GM21390 (cell line): ENCODE results near the gene SRP68.
"Not testable (repeated sequence)": the region's sequence is repeated elsewhere in the genome, so short reads cannot be mapped to it uniquely, and the experiment has no call there.

Experiments used
- ATAC-seq: cut with Tn5 transposase; IDR thresholded peaks from one replicate; pipeline ENCODE4 v1.9.1; 2021; ENCODE audit not compliant: unreplicated experiment

The SRP68 gene

GRCh38 chr17:76089680-76090516, 17.6 kb upstream of the SRP68 start:
- no peak for ATAC-seq

GRCh38 chr17:76088868-76089576, 16.7 kb upstream of the SRP68 start:
- no peak for ATAC-seq

- ATAC-seq = no peak
Observed at GRCh38 chr17:76088041-76088867, 15.9 kb upstream of the SRP68 start.

- no peak for ATAC-seq
Observed at GRCh38 chr17:76087531-76087930, 15.2 kb upstream of the SRP68 start.

GRCh38 chr17:76086384-76086783, 14.1 kb upstream of the SRP68 start:
- ATAC-seq = no peak

- ATAC-seq = no peak
Observed at GRCh38 chr17:76085731-76086366, 13.5 kb upstream of the SRP68 start.

GRCh38 chr17:76085066-76085730, 12.9 kb upstream of the SRP68 start:
- ATAC-seq = no peak

GRCh38 chr17:76083536-76084182, 11.3 kb upstream of the SRP68 start:
- no peak for ATAC-seq

- no peak for ATAC-seq
Observed at GRCh38 chr17:76082326-76083251, 10.3 kb upstream of the SRP68 start.

GRCh38 chr17:76081295-76082210, 9.2 kb upstream of the SRP68 start:
- no peak for ATAC-seq

- ATAC-seq = no peak
Observed at GRCh38 chr17:76080768-76081287, 8.5 kb upstream of the SRP68 start.

- ATAC-seq = no peak
Observed at GRCh38 chr17:76079956-76080767, 7.8 kb upstream of the SRP68 start.

GRCh38 chr17:76079535-76079955, 7.2 kb upstream of the SRP68 start:
- no peak for ATAC-seq

GRCh38 chr17:76078860-76079534, 6.7 kb upstream of the SRP68 start, which contains the start of gene ZACN:
TSS of gene ZACN (plus strand) at chr17:76079182. CDS start at chr17:76079265, 83 bp downstream.
- ATAC-seq = no peak

- not testable (repeated sequence) for ATAC-seq
Observed at GRCh38 chr17:76078370-76078769, 6.1 kb upstream of the SRP68 start.

GRCh38 chr17:76077584-76078110, 5.3 kb upstream of the SRP68 start:
- ATAC-seq = no peak
